Endometrium (tissue), 2 donors: Measurements from ENCODE around the gene KRTAP5-7.
"Not testable (repeated sequence)": the region's sequence is repeated elsewhere in the genome, so short reads cannot be mapped to it uniquely, and the experiment has no call there.

Experiments
- FAIRE-seq: peaks from 2 replicates; lab custom pipeline; 2012; peaks lifted over from hg19 to GRCh38; lab: Jason Lieb, UNC
- donor health status: control.
- donor health status: control.

Gene KRTAP5-7

GRCh38 chr11:71562120-71562519 is 35.1 kb downstream of the KRTAP5-7 start:
- FAIRE-seq: no peak

GRCh38 chr11:71563406-71563805 is 36.3 kb downstream of the KRTAP5-7 start:
- no peak for FAIRE-seq

DNA sequence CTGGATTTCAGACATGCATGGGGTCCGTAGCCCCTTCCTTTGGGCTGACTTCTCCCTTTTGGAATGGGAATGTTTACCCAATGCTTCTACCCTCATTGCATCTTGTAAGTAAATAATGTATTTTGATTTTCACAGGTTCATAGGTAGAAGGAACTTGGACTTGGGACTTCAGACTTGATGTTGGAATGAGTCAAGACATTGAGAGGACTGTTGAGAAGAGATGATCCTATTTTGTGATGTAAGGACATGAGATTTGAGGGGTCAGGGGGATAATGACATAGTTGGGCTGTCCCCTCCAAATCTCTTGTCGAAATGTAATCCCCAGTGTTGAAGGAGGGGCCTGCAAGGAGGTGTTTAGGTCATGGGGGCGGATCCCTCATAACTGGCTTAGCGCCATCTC is 37.4 kb downstream of the KRTAP5-7 start:
- no peak for FAIRE-seq

DNA sequence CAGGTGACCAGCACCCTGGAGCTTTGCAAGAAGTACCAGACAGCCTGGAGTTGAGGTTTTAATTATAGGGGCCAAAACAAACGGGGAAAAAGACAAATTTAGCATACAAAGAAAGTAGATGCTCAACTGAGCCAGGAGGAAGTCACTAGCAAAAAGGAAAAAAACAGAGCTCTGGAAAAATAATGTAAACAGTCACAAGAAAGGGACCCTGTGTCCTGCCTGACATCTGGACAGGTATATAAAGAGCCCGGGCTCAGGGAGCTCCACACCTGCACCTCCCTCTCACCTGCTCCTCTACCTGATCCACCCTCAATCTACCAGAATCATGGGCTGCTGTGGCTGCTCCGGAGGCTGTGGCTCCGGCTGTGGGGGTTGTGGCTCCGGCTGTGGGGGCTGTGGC is 38.2 kb downstream of the KRTAP5-7 start, which contains the start of gene KRTAP5-10:
KRTAP5-10 (plus strand) TSS at position 301 of the 400 bp plus-strand sequence; CDS start at position 326, 25 bp downstream.
- no peak for FAIRE-seq

- FAIRE-seq: no peak
Measured at GRCh38 chr11:71566081-71566620, 39.1 kb downstream of the KRTAP5-7 start.

DNA sequence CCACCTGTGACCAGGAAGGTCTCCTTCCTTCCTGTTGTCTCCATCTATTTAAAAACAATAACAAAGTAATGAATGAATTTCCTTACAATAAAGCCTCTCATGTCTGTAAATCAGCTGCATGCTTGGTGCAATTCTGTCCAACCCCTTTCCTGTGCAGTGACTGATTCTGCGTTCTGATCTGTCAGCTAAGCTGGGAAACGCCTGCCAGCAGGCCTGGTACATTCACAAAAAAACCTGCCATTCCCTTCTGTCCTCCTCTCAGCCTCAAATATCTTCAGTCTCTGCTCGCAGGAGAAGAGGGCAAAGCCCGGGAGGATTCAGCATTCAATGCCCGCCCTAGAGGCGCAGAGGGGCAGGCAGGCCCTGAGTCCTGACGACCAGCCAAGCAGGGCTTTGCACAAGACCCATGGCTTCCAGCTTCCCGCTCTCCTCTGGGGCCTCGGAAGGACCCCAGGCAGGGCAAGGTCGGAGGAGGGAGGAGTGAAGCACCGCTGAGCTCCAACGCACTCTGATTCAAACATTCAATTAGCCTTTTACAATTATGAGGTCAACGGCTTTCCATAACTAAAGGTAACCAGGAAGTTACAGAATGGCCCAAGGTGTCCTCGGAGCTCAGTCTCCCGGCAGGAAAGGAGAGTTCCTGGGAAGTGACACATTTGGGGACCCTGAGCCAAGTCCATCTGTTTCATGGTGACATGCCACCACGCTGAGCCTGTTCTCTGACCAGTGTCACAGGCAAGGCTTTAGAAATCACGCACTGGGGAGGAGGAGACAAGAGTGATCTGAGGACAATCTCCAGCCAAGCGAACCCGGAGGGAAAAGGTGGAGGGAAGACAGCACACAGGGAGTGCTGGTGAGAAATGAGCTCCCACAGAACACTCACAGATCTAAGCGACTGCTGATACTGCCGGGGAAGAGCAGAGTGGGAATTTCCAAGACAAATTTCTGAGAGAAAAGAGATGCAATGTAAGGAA is 39.8 kb downstream of the KRTAP5-7 start:
- FAIRE-seq: not testable (repeated sequence)

DNA sequence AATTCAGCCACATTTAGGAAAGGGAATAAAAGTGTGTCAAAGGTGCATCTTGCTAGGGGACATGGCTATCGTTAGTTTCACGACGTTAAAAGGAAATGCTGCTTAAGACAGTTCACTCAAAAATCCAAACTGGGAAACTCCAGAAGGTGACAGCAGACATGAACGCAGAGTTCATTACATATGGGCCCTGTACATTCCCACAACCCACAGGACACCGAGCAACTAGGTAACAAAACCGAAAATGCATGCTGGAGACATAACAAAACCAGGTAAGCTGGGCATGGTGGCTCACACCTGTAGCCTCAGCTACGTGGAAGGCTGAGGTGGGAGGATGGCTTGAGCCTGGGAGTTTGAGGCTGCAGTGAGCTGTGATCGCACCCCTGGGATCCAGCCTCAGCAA is 40.6 kb downstream of the KRTAP5-7 start:
- not testable (repeated sequence) for FAIRE-seq

DNA sequence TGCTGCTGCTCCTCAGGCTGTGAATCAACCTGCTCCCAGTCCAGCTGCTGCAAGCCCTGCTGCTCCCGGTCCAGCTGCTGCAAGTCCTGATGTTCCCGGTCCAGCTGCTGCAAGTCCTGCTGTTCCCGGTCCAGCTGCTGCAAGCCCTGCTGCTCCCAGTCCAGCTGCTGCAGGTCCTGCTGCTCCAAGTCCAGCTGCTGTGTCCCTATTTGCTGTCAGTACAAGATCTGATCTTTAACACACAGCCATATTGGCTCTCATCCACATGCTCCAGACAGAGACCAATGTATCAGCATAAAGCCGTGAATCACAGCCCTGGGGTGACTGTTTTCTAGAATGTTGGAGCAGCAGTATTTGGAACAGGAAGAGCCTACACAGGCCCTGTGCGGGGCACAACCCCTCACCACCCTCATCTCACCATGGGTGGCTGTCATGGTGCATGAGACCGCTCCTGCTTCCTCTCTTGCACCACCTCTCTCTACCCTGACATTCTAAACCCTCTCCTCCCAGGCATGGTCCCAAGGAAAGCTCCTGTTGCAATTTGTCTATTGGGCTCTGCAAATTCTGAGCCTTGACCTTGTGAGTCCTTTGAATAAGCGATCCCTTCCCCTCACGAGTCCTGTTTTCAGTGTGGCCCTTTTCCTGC is 41.8 kb downstream of the KRTAP5-7 start:
- no peak for FAIRE-seq

DNA sequence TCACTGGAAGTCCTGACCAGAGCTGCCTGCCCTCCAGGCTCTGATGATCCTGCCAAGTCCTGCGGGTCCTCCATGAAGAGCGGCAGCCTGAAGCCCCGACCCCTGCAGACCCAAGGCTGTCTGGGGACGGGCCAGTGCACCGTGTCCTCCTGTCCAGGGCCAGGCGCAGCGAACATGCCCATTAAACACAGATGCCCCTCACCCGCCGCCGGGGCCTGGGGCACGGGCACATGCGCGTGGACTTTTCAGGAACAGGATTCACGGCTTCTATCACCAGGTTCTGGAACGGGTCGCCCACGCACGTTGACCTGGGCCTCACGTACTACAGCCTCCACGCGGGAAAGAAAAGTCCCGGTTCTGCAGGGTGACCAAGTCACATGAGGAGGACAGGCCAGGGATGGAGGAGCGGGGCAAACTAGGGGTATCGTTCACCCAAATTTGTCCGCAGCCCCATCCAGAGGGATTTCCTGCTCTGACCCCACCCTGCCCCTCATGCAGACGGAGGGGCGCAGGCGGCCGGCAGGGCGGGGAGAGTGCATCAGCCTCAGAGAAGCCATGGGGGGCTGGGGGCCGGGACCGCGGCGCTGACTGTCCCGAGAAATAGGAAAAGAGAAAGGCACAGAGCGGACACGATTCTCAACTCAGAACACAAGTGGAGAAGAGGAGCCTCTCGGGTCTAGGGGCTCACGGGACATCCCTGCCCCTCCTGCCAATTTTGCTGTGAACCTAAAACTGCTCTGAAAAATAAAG is 44.2 kb downstream of the KRTAP5-7 start:
- FAIRE-seq: not testable (repeated sequence)

- no peak for FAIRE-seq
Measured at GRCh38 chr11:71572811-71573210, 45.7 kb downstream of the KRTAP5-7 start.

- FAIRE-seq: no peak
Measured at GRCh38 chr11:71574418-71574817, 47.4 kb downstream of the KRTAP5-7 start.

- FAIRE-seq: no peak
Measured at GRCh38 chr11:71575723-71576424, 48.8 kb downstream of the KRTAP5-7 start.

DNA sequence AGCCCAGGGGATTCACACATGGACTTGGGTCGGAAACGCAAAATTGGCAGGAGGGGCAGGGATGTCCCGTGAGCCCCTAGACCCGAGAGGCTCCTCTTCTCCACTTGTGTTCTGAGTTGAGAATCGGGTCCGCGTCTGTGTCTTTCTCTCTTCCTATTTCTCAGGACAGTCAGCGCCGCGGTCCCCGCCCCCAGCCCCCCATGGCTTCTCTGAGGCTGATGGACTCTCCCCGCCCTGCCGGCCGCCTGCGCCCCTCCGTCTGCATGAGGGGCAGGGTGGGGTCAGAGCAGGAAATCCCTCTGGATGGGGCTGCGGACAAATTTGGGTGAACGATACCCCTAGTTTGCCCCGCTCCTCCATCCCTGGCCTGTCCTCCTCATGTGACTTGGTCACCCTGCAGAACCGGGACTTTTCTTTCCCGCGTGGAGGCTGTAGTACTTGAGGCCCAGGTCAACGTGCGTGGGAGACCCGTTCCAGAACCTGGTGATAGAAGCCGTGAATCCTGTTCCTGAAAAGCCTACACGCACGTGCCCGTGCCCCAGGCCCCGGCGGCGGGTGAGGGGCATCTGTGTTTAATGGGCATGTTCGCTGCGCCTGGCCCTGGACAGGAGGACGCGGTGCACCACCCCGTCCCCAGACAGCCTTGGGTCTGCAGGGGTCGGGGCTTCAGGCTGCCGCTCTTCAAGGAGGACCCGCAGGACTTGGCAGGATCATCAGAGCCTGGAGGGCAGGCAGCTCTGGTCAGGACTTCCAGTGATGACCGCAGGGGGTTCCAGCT is 49.8 kb downstream of the KRTAP5-7 start:
- FAIRE-seq: not testable (repeated sequence)

GRCh38 chr11:71577469-71578004 is 50.5 kb downstream of the KRTAP5-7 start:
- no peak for FAIRE-seq
